ENCODE results near the gene FARP2. TPM values are rescaled to one million over a fixed set of nuclear protein-coding genes. Genes with fewer than 3 reads are reported as not detected.
"Not testable (repeated sequence)": the region's sequence is repeated elsewhere in the genome, so short reads cannot be mapped to it uniquely, and the experiment has no call there.

The FARP2 gene
- total RNA-seq, 1 donor from 2014 or later, result 67.7 TPM

DNA sequence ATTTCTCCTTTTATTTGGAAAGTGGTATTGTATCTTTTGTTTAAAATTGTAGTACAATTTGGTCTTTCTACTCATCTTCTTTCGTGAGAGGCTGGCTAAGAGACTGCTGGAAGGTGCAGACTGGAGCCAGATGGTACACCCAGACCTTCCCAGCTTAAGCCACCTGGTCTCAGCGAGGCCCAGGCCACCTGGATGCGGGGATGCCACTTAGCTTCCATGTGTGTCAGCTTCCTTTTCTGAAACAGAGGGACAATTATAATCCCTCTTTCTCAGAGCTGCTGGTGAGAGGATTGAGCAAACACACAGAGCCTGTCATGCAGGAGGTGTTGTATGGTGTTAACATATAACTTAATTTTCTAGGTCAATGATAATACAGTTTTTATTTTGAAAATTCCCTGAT is 17.4 kb downstream of the FARP2 start:
- peak overlapping the region; percentile 96 for H3K27ac Mint-ChIP-seq (ENCODE audit: unreplicated experiment)

DNA sequence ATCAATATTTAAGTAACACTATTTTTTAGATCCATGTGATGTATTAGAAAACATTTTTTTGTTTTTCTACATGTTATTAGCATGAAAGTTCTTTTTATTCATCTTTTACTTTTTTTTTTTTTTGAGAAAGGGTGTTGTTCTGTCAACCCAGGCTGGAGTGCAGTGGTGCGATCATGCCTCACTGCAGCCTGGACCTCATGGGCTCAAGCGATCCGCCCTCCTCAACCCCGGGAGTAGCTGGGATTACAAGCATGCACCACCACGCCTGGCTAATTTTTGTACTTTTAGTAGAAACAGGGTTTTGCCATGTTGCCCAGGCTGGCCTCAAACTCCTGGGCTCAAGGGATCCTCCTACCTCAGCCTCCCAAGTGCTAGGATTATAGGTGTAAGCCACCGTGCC is 17.8 kb downstream of the FARP2 start:
- not testable (repeated sequence) for H3K27me3 Mint-ChIP-seq (ENCODE audit: unreplicated experiment); H3K36me3 Mint-ChIP-seq (ENCODE audit: unreplicated experiment); H3K4me3 Mint-ChIP-seq (ENCODE audit: unreplicated experiment); H3K9me3 Mint-ChIP-seq (ENCODE audit: unreplicated experiment); DNase-seq; H3K27ac Mint-ChIP-seq (ENCODE audit: unreplicated experiment)
- peaks cover 27% of the 10 kb centered on the region for H3K4me1 Mint-ChIP-seq (ENCODE audit: low read depth, unreplicated experiment)

More for the DNA sequence above, 17.4 kb downstream of the FARP2 start:
- TF ChIP-seq, protein P1, sequence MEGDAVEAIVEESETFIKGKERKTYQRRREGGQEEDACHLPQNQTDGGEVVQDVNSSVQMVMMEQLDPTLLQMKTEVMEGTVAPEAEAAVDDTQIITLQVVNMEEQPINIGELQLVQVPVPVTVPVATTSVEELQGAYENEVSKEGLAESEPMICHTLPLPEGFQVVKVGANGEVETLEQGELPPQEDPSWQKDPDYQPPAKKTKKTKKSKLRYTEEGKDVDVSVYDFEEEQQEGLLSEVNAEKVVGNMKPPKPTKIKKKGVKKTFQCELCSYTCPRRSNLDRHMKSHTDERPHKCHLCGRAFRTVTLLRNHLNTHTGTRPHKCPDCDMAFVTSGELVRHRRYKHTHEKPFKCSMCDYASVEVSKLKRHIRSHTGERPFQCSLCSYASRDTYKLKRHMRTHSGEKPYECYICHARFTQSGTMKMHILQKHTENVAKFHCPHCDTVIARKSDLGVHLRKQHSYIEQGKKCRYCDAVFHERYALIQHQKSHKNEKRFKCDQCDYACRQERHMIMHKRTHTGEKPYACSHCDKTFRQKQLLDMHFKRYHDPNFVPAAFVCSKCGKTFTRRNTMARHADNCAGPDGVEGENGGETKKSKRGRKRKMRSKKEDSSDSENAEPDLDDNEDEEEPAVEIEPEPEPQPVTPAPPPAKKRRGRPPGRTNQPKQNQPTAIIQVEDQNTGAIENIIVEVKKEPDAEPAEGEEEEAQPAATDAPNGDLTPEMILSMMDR (IDR thresholded peaks at IDR 0.05; ENCODE audit: partially characterized antibody, unreplicated experiment), result no peak
- Mint-ChIP-seq H3K27me3 (ENCODE audit: unreplicated experiment) (peaks cover 3% of the 10 kb centered on the region), H3K36me3 (ENCODE audit: unreplicated experiment) (peaks cover 6% of the 10 kb centered on the region), H3K4me1 (ENCODE audit: low read depth, unreplicated experiment) (peaks cover 28% of the 10 kb centered on the region), H3K9me3 (ENCODE audit: unreplicated experiment) (peaks cover 9% of the 10 kb centered on the region), H3K4me3 (ENCODE audit: unreplicated experiment) (peak overlapping the region; percentile 79)
- DNase-seq, result peak; percentile 75

DNA sequence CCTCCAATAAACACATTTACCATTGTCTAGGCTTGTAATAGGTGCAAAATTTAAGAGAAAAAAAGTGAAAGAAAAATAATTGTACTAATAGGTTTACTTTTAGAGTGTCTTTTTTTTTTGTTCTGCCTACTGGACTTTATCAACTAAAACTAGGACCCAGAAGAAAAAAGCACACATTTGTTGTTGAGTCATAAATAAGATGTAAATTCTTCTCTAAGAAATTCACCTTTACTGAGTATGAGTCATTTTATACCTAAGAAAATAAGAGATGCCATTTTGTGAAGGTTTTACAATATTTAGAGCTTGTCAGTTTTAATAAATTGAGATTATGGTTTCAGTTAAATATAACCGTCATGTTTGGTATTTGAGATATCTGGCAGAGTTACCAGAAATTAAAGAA is 19.2 kb downstream of the FARP2 start:
- Mint-ChIP-seq H3K4me1 (ENCODE audit: low read depth, unreplicated experiment) (peaks cover 22% of the 10 kb centered on the region), H3K36me3 (ENCODE audit: unreplicated experiment) (peaks cover 6% of the 10 kb centered on the region), H3K4me3 (ENCODE audit: unreplicated experiment) (no peak overlapping the region), H3K9me3 (ENCODE audit: unreplicated experiment) (peaks cover 9% of the 10 kb centered on the region), H3K27ac (ENCODE audit: unreplicated experiment) (peak overlapping the region; percentile 68), H3K27me3 (ENCODE audit: unreplicated experiment) (peaks cover 3% of the 10 kb centered on the region)
- TF ChIP-seq, protein P1 (IDR thresholded peaks at IDR 0.05; ENCODE audit: partially characterized antibody, unreplicated experiment), result no peak
- no peak for DNase-seq

DNA sequence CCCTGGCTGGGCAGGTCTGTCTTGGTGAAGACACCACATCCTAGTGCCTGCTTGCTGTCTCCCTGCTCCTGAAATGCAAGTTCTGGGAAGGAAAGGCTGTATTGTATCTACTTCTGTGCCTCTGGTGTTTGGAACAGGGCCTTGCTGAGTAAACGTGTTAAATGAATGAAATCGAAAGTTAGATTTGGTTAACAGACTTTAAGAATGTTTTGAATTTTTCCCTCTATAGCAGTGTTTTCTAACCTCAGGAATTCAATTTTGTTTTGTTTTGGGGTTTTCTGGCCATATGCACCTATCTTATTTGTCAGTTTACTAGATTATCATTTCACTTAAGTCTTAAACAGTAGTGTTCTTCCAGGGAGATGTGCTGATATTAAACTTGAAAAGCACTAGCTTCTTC is 20.7 kb downstream of the FARP2 start:
- H3K36me3 Mint-ChIP-seq (ENCODE audit: unreplicated experiment), result peaks cover 6% of the 10 kb centered on the region
- TF ChIP-seq, protein P1 (IDR thresholded peaks at IDR 0.05; ENCODE audit: partially characterized antibody, unreplicated experiment), result no peak
- H3K27me3 Mint-ChIP-seq (ENCODE audit: unreplicated experiment), result peaks cover 3% of the 10 kb centered on the region
- no peak overlapping the region for H3K27ac Mint-ChIP-seq (ENCODE audit: unreplicated experiment)
- H3K9me3 Mint-ChIP-seq (ENCODE audit: unreplicated experiment), result peaks cover 9% of the 10 kb centered on the region
- no peak for DNase-seq
- H3K4me1 Mint-ChIP-seq (ENCODE audit: low read depth, unreplicated experiment), result peaks cover 21% of the 10 kb centered on the region
- H3K4me3 Mint-ChIP-seq (ENCODE audit: unreplicated experiment), result no peak overlapping the region

DNA sequence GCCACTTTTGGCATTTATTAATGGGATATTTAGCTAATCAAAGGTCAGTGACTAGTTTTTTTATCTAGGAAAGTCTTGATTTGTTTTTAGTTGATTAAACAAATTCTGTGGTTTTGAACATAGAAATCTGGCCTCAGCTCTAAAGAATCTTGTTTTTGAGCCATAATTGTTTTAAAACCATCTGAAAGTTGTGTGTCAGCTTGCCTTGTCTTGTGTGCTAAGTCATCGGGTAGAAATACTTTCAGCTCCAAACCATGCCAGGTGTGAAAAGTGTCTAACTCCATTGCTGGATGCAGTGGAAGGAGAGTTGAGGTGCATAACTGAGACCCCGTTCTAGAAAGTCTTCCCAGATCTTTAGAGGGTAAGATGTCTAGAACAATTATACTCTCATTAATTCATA is 22.7 kb downstream of the FARP2 start:
- TF ChIP-seq, protein P1 (IDR thresholded peaks at IDR 0.05; ENCODE audit: partially characterized antibody, unreplicated experiment), result no peak
- H3K27me3 Mint-ChIP-seq (ENCODE audit: unreplicated experiment), result peaks cover 2% of the 10 kb centered on the region
- H3K9me3 Mint-ChIP-seq (ENCODE audit: unreplicated experiment), result peaks cover 6% of the 10 kb centered on the region
- H3K27ac Mint-ChIP-seq (ENCODE audit: unreplicated experiment), result no peak overlapping the region
- H3K4me1 Mint-ChIP-seq (ENCODE audit: low read depth, unreplicated experiment), result peaks cover 13% of the 10 kb centered on the region
- DNase-seq, result no peak
- H3K36me3 Mint-ChIP-seq (ENCODE audit: unreplicated experiment), result peaks cover 12% of the 10 kb centered on the region
- no peak overlapping the region for H3K4me3 Mint-ChIP-seq (ENCODE audit: unreplicated experiment)
